ENCODE results near the gene OR5B17.

DNA sequence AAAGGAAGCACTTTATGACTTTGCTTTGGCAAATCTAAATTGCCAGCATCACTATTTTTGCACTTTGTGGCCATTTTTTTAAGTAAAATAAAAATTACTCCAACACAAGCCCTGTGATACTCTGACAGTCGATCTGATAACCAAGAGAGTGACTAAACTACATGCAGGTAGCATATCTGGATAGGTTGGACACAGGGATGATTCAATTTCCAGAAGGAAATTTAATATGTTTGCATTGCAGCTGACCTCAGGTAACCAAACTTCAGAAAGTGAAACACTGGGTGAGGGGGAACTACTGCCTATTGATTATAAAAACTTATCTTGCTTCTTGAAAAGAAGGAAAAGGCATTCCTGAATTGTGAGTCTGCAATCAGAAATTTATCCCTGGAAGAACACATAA lies 33.9 kb upstream of the OR5B17 start:
- TF ChIP-seq, protein P1, sequence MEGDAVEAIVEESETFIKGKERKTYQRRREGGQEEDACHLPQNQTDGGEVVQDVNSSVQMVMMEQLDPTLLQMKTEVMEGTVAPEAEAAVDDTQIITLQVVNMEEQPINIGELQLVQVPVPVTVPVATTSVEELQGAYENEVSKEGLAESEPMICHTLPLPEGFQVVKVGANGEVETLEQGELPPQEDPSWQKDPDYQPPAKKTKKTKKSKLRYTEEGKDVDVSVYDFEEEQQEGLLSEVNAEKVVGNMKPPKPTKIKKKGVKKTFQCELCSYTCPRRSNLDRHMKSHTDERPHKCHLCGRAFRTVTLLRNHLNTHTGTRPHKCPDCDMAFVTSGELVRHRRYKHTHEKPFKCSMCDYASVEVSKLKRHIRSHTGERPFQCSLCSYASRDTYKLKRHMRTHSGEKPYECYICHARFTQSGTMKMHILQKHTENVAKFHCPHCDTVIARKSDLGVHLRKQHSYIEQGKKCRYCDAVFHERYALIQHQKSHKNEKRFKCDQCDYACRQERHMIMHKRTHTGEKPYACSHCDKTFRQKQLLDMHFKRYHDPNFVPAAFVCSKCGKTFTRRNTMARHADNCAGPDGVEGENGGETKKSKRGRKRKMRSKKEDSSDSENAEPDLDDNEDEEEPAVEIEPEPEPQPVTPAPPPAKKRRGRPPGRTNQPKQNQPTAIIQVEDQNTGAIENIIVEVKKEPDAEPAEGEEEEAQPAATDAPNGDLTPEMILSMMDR (IDR thresholded peaks at IDR 0.05 in 8 of 11, conservative IDR thresholded peaks at IDR 0.05 in 3 of 11) = no peak
- no peak for TF ChIP-seq POLR2AphosphoS5 (IDR thresholded peaks at IDR 0.05)
- TF ChIP-seq POLR2A (IDR thresholded peaks at IDR 0.05) = no peak

Data from spleen (tissue), 7 donors.